ENCODE measurements around the gene MVK.

DNA sequence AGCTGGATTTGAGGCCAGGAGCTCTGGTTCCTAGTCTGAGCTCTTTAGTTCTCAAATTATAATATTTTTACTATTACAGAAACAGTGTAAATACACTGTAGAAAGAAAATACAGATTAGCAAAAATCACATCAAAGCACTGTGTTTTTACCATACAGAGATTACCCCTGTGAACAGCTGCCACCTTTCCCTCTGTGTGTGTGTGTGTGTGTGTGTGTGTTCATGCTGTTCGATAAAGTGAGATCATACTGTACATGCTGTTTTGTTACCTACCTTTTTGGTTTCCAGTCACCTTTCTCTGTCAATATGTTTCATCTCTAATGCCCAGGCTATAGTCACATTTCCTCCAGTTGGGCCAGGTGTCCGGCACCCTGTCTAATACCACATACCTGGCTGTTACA is 26.9 kb downstream of the MVK start:
- TF ChIP-seq, protein P1, sequence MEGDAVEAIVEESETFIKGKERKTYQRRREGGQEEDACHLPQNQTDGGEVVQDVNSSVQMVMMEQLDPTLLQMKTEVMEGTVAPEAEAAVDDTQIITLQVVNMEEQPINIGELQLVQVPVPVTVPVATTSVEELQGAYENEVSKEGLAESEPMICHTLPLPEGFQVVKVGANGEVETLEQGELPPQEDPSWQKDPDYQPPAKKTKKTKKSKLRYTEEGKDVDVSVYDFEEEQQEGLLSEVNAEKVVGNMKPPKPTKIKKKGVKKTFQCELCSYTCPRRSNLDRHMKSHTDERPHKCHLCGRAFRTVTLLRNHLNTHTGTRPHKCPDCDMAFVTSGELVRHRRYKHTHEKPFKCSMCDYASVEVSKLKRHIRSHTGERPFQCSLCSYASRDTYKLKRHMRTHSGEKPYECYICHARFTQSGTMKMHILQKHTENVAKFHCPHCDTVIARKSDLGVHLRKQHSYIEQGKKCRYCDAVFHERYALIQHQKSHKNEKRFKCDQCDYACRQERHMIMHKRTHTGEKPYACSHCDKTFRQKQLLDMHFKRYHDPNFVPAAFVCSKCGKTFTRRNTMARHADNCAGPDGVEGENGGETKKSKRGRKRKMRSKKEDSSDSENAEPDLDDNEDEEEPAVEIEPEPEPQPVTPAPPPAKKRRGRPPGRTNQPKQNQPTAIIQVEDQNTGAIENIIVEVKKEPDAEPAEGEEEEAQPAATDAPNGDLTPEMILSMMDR (IDR thresholded peaks at IDR 0.05) = no peak
- TF ChIP-seq POLR2A (IDR thresholded peaks at IDR 0.05) = no peak
- TF ChIP-seq POLR2AphosphoS5 (IDR thresholded peaks at IDR 0.05) = no peak

Measured in breast epithelium (tissue), 3 donors.